ENCODE data around the gene CCT8. TPM values are rescaled to one million over a fixed set of nuclear protein-coding genes. Genes with fewer than 3 reads are reported as not detected.

Gene CCT8
- total and polyA plus RNA-seq, 4 donors, result 47.0 to 78.2 (median 58.0) TPM

GRCh38 chr21:29025328-29025713 is 48.1 kb downstream of the CCT8 start:
- no peak for DNase-seq (ENCODE audit: low spot score)
- 2% methylated on average over 6 of the region's 6 CpGs for WGBS
- Histone ChIP-seq H3K27me3 (ENCODE audit: control insufficient read depth in 4 of 4, insufficient read depth in 4 of 4, low read length in 3 of 4) (no peaks in the 10 kb centered on the region), H3K9ac (ENCODE audit: low read depth in 1 of 2, low read length in 2 of 2) (peak overlapping the region; percentile 97 to 99), H3K9me3 (ENCODE audit: control insufficient read depth in 4 of 4, low read length in 3 of 4) (no peaks in the 10 kb centered on the region), H3K4me1 (ENCODE audit: control insufficient read depth in 4 of 4, insufficient read depth in 4 of 4, low read length in 3 of 4) (peaks cover 0 to 12% (median 10%) of the 10 kb centered on the region in 4 donors), H3K27ac (ENCODE audit: low read depth in 1 of 2, low read length in 2 of 2) (peak overlapping the region; percentile 98 to 99), H3K4me3 (ENCODE audit: low read depth in 1 of 3, low read length in 3 of 3) (peak overlapping the region; percentile 75 to 99 (median 96)), H3K36me3 (ENCODE audit: control insufficient read depth in 4 of 4, insufficient read depth in 3 of 4, low read depth in 1 of 4, low read length in 3 of 4) (no peaks in the 10 kb centered on the region)
- TF ChIP-seq REST (IDR thresholded peaks at IDR 0.05) (no peak), JUND (IDR thresholded peaks at IDR 0.05) (no peak), MAX (IDR thresholded peaks at IDR 0.05) (no peak), ATF3 (IDR thresholded peaks at IDR 0.05) (no peak), HNF4A (conservative IDR thresholded peaks at IDR 0.05) (no peak), HNF4G (IDR thresholded peaks at IDR 0.05) (no peak), TAF1 (conservative IDR thresholded peaks at IDR 0.05) (no peak), EGR1 (IDR thresholded peaks at IDR 0.05; ENCODE audit: low read depth in 2 of 2) (no peak), RXRA (IDR thresholded peaks at IDR 0.05) (no peak), FOXA2 (IDR thresholded peaks at IDR 0.05) (no peak), GABPA (IDR thresholded peaks at IDR 0.05 in 1 of 2, conservative IDR thresholded peaks at IDR 0.05 in 1 of 2) (no peak), SP1 (IDR thresholded peaks at IDR 0.05) (no peak), FOXA1 (IDR thresholded peaks at IDR 0.05) (no peak)
- TF ChIP-seq, protein P1, sequence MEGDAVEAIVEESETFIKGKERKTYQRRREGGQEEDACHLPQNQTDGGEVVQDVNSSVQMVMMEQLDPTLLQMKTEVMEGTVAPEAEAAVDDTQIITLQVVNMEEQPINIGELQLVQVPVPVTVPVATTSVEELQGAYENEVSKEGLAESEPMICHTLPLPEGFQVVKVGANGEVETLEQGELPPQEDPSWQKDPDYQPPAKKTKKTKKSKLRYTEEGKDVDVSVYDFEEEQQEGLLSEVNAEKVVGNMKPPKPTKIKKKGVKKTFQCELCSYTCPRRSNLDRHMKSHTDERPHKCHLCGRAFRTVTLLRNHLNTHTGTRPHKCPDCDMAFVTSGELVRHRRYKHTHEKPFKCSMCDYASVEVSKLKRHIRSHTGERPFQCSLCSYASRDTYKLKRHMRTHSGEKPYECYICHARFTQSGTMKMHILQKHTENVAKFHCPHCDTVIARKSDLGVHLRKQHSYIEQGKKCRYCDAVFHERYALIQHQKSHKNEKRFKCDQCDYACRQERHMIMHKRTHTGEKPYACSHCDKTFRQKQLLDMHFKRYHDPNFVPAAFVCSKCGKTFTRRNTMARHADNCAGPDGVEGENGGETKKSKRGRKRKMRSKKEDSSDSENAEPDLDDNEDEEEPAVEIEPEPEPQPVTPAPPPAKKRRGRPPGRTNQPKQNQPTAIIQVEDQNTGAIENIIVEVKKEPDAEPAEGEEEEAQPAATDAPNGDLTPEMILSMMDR (IDR thresholded peaks at IDR 0.05; ENCODE audit: low read depth, low read length, missing input control), result no peak

DNA sequence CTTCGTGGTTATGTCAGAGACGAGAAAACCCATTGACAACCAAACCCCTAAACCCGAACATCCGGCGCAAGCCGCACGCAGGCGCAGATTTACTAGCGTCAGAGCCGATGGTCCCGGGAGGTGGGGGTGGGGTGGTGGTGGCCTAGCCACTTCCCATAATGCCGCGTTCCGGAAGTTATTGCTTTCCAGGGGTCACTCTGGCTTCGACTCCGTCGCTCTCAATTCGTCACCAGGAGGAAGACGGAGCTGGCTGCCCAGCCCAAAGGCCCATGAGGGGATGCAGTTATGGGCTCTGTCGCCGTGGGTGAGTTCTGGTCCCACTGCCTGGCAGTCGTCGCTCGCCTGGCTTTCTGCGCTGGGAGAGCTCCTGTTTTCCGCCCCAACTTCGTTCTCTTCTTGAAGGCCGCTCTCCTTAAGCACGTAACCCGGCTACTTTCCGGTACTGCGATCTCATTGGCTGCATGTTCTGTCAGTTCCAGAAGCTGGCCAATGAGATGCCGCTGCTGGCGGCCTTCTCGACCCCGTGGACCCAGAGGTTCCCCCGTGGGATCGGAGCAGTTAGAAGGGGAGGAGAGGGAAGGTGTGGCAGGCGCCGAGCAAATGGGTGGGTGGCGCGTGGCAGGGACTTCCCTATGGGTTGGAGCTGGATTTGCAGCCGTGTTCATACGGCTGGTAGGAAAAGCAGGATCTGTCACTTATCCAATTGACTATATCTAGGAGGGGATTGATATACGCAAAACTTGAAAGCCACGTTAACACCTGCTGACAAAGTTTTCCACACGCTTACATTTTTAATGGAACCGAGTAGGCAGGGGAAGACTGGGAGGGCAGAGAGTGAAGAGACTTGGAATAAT is 48.7 kb downstream of the CCT8 start, which contains the start of gene USP16:
USP16 (plus strand) TSS at position 195 of the 854 bp plus-strand sequence. CDS start 3,246 bp downstream, outside the sequence.
- H3K9me3 ChIP-seq (ENCODE audit: control insufficient read depth in 4 of 4, low read length in 3 of 4), result no peaks in the 10 kb centered on the region
- peak within 1 kb of the TSS; percentile 98 to 99 for H3K27ac ChIP-seq (ENCODE audit: low read depth in 1 of 2, low read length in 2 of 2)
- H3K4me1 ChIP-seq (ENCODE audit: control insufficient read depth in 4 of 4, insufficient read depth in 4 of 4, low read length in 3 of 4), result peaks cover 3 to 15% (median 10%) of the 10 kb centered on the region in 4 donors
- peak within 1 kb of the TSS; percentile 75 to 99 (median 96) for H3K4me3 ChIP-seq (ENCODE audit: low read depth in 1 of 3, low read length in 3 of 3)
- no peaks in the 10 kb centered on the region for H3K36me3 ChIP-seq (ENCODE audit: control insufficient read depth in 4 of 4, insufficient read depth in 3 of 4, low read depth in 1 of 4, low read length in 3 of 4)
- peak within 1 kb of the TSS; percentile 97 to 99 for H3K9ac ChIP-seq (ENCODE audit: low read depth in 1 of 2, low read length in 2 of 2)
- no peaks in the 10 kb centered on the region for H3K27me3 ChIP-seq (ENCODE audit: control insufficient read depth in 4 of 4, insufficient read depth in 4 of 4, low read length in 3 of 4)
- DNase-seq (ENCODE audit: low spot score), result peak; percentile 98
- under 1% methylated on average over 48 of the region's 48 CpGs for WGBS
- TF ChIP-seq EGR1 (IDR thresholded peaks at IDR 0.05; ENCODE audit: low read depth in 2 of 2) (no peak), GABPA (IDR thresholded peaks at IDR 0.05 in 1 of 2, conservative IDR thresholded peaks at IDR 0.05 in 1 of 2) (peak; percentile 82 to 96), TAF1 (conservative IDR thresholded peaks at IDR 0.05) (peak; percentile 33), SP1 (IDR thresholded peaks at IDR 0.05) (peak; percentile 97), REST (IDR thresholded peaks at IDR 0.05) (peak; percentile 21), FOXA1 (IDR thresholded peaks at IDR 0.05) (no peak)
- TF ChIP-seq, protein P1 (IDR thresholded peaks at IDR 0.05; ENCODE audit: low read depth, low read length, missing input control), result peak; percentile 52
- TF ChIP-seq, protein P2, sequence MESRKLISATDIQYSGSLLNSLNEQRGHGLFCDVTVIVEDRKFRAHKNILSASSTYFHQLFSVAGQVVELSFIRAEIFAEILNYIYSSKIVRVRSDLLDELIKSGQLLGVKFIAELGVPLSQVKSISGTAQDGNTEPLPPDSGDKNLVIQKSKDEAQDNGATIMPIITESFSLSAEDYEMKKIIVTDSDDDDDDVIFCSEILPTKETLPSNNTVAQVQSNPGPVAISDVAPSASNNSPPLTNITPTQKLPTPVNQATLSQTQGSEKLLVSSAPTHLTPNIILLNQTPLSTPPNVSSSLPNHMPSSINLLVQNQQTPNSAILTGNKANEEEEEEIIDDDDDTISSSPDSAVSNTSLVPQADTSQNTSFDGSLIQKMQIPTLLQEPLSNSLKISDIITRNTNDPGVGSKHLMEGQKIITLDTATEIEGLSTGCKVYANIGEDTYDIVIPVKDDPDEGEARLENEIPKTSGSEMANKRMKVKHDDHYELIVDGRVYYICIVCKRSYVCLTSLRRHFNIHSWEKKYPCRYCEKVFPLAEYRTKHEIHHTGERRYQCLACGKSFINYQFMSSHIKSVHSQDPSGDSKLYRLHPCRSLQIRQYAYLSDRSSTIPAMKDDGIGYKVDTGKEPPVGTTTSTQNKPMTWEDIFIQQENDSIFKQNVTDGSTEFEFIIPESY (IDR thresholded peaks at IDR 0.05), result peak; percentile 81

Data from liver (tissue), 9 donors.